ENCODE results near the gene OR2T4.

The OR2T4 gene

GRCh38 chr1:248361121-248361715 is at the start of gene OR2T4:
TSS of gene OR2T4 (plus strand) at chr1:248361665. CDS start at chr1:248361665, 0 bp downstream.
- no peak for DNase-seq (ENCODE audit: low spot score)

- DNase-seq (ENCODE audit: low spot score): no peak
These were observed 44.7 kb upstream of the OR2T4 start for GRCh38 chr1:248316796-248317195.

GRCh38 chr1:248324468-248324867 is 37.0 kb upstream of the OR2T4 start, which contains the start of gene OR2M7:
TSS of gene OR2M7 (minus strand) at chr1:248324568. CDS start at chr1:248324568, 0 bp downstream.
- DNase-seq (ENCODE audit: low spot score): no peak

GRCh38 chr1:248343451-248343850 is 18.0 kb upstream of the OR2T4 start:
- no peak for DNase-seq (ENCODE audit: low spot score)

- no peak for DNase-seq (ENCODE audit: low spot score)
These were observed 13.0 kb upstream of the OR2T4 start, which contains the start of gene OR14C36 for GRCh38 chr1:248348475-248348874. TSS of gene OR14C36 (plus strand) at chr1:248348775. CDS start at chr1:248348775, 0 bp downstream.

- no peak for DNase-seq (ENCODE audit: low spot score)
These were observed 2.0 kb upstream of the OR2T4 start for GRCh38 chr1:248359415-248359814.

GRCh38 chr1:248366609-248367008 is 5.1 kb downstream of the OR2T4 start:
- no peak for DNase-seq (ENCODE audit: low spot score)

- DNase-seq (ENCODE audit: low spot score): no peak
These were observed 10.9 kb downstream of the OR2T4 start for GRCh38 chr1:248372394-248372793.

GRCh38 chr1:248373761-248374160 is 12.3 kb downstream of the OR2T4 start:
- DNase-seq (ENCODE audit: low spot score): no peak

GRCh38 chr1:248375446-248375845 is 14.0 kb downstream of the OR2T4 start, which contains the start of gene OR2T6:
TSS of gene OR2T6 (plus strand) at chr1:248375746. CDS start at chr1:248387609, 11,863 bp downstream.
- DNase-seq (ENCODE audit: low spot score): no peak

- DNase-seq (ENCODE audit: low spot score): no peak
These were observed 15.5 kb downstream of the OR2T4 start for GRCh38 chr1:248376916-248377315.

- DNase-seq (ENCODE audit: low spot score): no peak
These were observed 19.4 kb downstream of the OR2T4 start for GRCh38 chr1:248380854-248381253.

- DNase-seq (ENCODE audit: low spot score): no peak
These were observed 27.0 kb downstream of the OR2T4 start for GRCh38 chr1:248388426-248388825.

GRCh38 chr1:248393050-248393449 is 31.6 kb downstream of the OR2T4 start:
- DNase-seq (ENCODE audit: low spot score): no peak

GRCh38 chr1:248402748-248403147 is 41.3 kb downstream of the OR2T4 start, which contains the start of gene OR2T1:
TSS of gene OR2T1 (plus strand) at chr1:248403048. CDS start at chr1:248406148, 3,100 bp downstream.
- no peak for DNase-seq (ENCODE audit: low spot score)

GRCh38 chr1:248404024-248404423 is 42.6 kb downstream of the OR2T4 start:
- no peak for DNase-seq (ENCODE audit: low spot score)

GRCh38 chr1:248406721-248407692 is 45.5 kb downstream of the OR2T4 start:
- DNase-seq (ENCODE audit: low spot score): no peak
